ENCODE measurements around the gene XPOT. TPM values are rescaled to one million over a fixed set of nuclear protein-coding genes. Genes with fewer than 3 reads are reported as not detected.
A peak's percentile ranks its signal among the peaks of the same experiment; 100 is the strongest.

Gene XPOT
- total RNA-seq, 4 donors from 2014 or later, result 54.7 to 85.5 (median 63.6) TPM

- intact Hi-C loops (cut with DNase I), result loop anchor here (5.0 kb wide), 1 partner anchor 49 kb away; the partner anchor contains the start of gene XPOT
- Histone ChIP-seq H3K27me3 (no peaks in the 10 kb centered on the region), H3K9me3 (no peaks in the 10 kb centered on the region), H3K27ac (peak overlapping the region in 1 of 3 donors; percentile 96), H3K4me1 (peaks cover 0 to 17% of the 10 kb centered on the region in 2 donors), H3K36me3 (peaks cover 0 to 8% of the 10 kb centered on the region in 2 donors), H3K4me3 (replicated peaks in 1 of 3) (peak overlapping the region in 2 of 3 donors; percentile 95 to 100)
- TF ChIP-seq POLR2A (IDR thresholded peaks at IDR 0.05) (no peak), CTCF (IDR thresholded peaks at IDR 0.05) (no peak)
- DNase-seq, result no peak
- 19 to 21% methylated on average over 8 of the region's 8 CpGs for WGBS, 2 donors
These were observed 46.7 kb downstream of the XPOT start for GRCh38 chr12:64450711-64451486.

GRCh38 chr12:64451687-64452558 is 47.7 kb downstream of the XPOT start, which contains the start of gene TBK1:
TSS of gene TBK1 (plus strand) at chr12:64452120. CDS start at chr12:64455871, 3,751 bp downstream.
- 0 to 1% methylated on average over 25 to 30 of the region's 94 CpGs for WGBS, 2 donors
- peak; percentile 89 to 91 for DNase-seq
- intact Hi-C loops (cut with DNase I), result loop anchor here (5.0 kb wide), 1 partner anchor 50 kb away; the partner anchor contains the start of gene XPOT

GRCh38 chr12:64452559-64453329 is 48.6 kb downstream of the XPOT start:
- WGBS, 2 donors, result 0 to 2% methylated on average over 16 of the region's 16 CpGs
- Histone ChIP-seq H3K4me3 (replicated peaks in 1 of 3) (peak overlapping the region; percentile 72 to 100 (median 95)), H3K27me3 (no peaks in the 10 kb centered on the region), H3K4me1 (peaks cover 0 to 17% of the 10 kb centered on the region in 2 donors), H3K36me3 (peaks cover 4 to 9% of the 10 kb centered on the region in 2 donors), H3K27ac (peak overlapping the region; percentile 93 to 98 (median 96)), H3K9me3 (no peaks in the 10 kb centered on the region)
- intact Hi-C loops (cut with DNase I), result loop anchor here (5.0 kb wide), 1 partner anchor 50 kb away; the partner anchor contains the start of gene XPOT
- TF ChIP-seq POLR2A (IDR thresholded peaks at IDR 0.05) (no peak), CTCF (IDR thresholded peaks at IDR 0.05) (no peak)
- DNase-seq, result no peak

More at GRCh38 chr12:64451687-64452558, 47.7 kb downstream of the XPOT start, which contains the start of gene TBK1:
- peak in 2 of 6 experiments; percentile 11 to 17 for TF ChIP-seq CTCF (IDR thresholded peaks at IDR 0.05)
- peak in 1 of 2 donors; percentile 89 for TF ChIP-seq POLR2A (IDR thresholded peaks at IDR 0.05)
- no peaks in the 10 kb centered on the region for H3K27me3 ChIP-seq
- H3K9me3 ChIP-seq, result no peaks in the 10 kb centered on the region
- peak within 1 kb of the TSS; percentile 93 to 98 (median 96) for H3K27ac ChIP-seq
- peaks cover 0 to 17% of the 10 kb centered on the region in 2 donors for H3K4me1 ChIP-seq
- H3K4me3 ChIP-seq (replicated peaks in 1 of 3), result peak within 1 kb of the TSS; percentile 72 to 100 (median 95)
- peaks cover 0 to 7% of the 10 kb centered on the region in 2 donors for H3K36me3 ChIP-seq

- H3K27ac ChIP-seq, result no peak overlapping the region
- WGBS, 2 donors, result 85 to 96% methylated on average over 1 of the region's 1 CpG
- H3K4me1 ChIP-seq, result peaks cover 0 to 21% of the 10 kb centered on the region in 2 donors
- DNase-seq, result no peak
- peaks cover 4 to 5% of the 10 kb centered on the region in 2 donors for H3K36me3 ChIP-seq
- intact Hi-C loops (cut with DNase I), result no loop called here
- no peaks in the 10 kb centered on the region for H3K27me3 ChIP-seq
- no peaks in the 10 kb centered on the region for H3K9me3 ChIP-seq
- no peak overlapping the region for H3K4me3 ChIP-seq (replicated peaks in 1 of 3)
- TF ChIP-seq CTCF (IDR thresholded peaks at IDR 0.05), result no peak
- TF ChIP-seq POLR2A (IDR thresholded peaks at IDR 0.05), result no peak
These were observed 51.3 kb downstream of the XPOT start for GRCh38 chr12:64455506-64455905.

All from thyroid gland (tissue), 4 donors.